Measurements from ENCODE around the gene SKIC2. TPM values are rescaled to one million over a fixed set of nuclear protein-coding genes. Genes with fewer than 3 reads are reported as not detected.

SKIC2 gene
- total RNA-seq (ENCODE audit: low replicate concordance): 48.6 and 68.8 TPM in 2 replicates

DNA sequence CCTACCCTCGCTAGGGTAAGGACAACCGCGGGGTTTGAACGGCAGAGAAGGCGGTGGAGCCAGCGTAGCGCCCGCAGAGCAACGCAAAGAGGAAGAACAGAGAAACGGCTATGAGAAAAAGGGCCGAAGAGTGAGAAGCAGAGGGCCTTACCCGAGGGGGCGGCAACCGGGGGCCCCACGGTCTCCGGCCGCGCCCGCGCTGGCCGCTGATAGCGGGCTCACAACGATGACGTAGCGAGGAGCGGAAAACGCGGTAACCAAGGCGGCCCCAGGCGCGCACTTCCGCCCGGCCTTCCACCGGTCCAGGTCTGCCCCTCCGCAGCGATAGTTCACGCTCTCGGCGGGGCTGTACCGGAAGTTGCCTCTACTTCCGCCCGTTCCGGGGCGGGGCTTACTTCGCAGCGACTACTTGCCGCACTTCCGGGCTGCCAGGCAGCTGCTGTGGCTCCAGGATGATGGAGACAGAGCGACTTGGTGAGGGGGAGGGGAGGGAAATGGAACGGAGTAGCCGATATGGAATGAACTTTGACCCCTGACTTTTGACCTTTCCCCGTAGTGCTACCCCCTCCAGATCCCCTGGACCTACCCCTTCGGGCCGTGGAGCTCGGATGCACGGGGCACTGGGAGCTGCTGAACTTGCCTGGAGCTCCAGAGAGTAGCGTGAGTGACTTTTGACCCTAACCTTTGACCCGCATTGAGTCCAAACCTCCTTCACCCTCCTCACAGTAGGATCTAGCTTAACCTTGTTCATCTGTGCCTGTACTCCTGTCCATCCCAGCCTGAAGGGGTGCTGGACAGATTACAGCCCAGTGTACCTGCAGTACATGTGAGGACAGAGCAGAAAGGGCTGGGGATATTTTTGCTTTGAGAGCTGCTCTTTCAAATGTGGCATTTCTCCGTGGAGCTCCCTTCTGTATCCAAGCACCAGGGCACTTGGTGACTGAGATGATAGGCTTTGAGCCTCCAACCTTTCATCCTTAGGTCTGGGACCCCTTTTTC, at the start of gene SKIC2, which contains the start of gene NELFE:
Gene SKIC2, plus strand, starts transcription at position 435 of the 999 bp plus-strand sequence. Its CDS starts 18 bp downstream, at position 453.
Gene NELFE, minus strand, starts transcription at position 231 of the 999 bp plus-strand sequence. CDS start 525 bp downstream, outside the sequence.

DNA sequence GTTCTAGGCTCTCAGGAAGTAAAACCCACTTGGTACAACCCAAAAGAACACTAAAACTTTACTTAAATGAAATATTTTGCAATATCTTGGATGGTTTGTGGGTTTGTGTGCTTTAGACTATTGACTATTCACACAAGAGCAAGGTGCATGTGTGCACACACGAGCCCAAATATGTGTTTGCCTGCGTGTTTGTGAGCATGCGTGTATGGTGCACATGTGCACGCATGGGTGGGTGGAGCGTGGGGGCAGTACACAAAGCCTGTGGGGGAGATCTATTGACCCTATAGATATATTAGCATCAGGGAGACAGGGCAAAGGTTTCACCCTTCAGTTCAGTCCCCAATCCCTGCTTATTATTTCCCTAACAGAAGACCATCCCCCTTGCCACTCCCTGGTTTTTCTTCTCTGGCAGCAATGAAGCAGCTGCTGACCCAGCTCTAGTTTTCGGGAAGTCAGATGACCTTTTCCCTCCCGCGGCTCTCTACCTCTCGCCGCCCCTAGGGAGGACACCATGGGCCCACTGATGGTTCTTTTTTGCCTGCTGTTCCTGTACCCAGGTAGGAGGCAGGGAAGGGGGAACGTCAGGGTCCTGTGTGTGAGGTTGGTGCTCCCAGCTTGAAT, 31.6 kb upstream of the SKIC2 start, which contains the start of gene C2:
Gene C2, plus strand, starts transcription at position 476 of the 621 bp plus-strand sequence. Its CDS starts 36 bp downstream, at position 512.

DNA sequence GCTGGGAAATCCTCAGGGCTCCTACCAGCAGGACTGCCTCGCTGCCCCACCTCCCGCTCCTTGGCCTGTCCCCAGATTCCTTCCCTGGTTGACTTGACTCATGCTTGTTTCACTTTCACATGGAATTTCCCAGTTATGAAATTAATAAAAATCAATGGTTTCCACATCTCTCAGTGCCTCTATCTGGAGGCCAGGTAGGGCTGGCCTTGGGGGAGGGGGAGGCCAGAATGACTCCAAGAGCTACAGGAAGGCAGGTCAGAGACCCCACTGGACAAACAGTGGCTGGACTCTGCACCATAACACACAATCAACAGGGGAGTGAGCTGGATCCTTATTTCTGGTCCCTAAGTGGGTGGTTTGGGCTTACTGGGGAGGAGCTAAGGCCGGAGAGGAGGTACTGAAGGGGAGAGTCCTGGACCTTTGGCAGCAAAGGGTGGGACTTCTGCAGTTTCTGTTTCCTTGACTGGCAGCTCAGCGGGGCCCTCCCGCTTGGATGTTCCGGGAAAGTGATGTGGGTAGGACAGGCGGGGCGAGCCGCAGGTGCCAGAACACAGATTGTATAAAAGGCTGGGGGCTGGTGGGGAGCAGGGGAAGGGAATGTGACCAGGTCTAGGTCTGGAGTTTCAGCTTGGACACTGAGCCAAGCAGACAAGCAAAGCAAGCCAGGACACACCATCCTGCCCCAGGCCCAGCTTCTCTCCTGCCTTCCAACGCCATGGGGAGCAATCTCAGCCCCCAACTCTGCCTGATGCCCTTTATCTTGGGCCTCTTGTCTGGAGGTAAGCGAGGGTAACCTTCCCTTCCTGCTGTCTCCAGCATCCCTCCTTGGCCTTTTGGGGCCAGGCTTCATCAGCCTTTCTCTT, 13.2 kb upstream of the SKIC2 start, which contains the start of gene CFB:
Gene CFB, plus strand, starts transcription at position 589 of the 863 bp plus-strand sequence. Its CDS starts 127 bp downstream, at position 716.

DNA sequence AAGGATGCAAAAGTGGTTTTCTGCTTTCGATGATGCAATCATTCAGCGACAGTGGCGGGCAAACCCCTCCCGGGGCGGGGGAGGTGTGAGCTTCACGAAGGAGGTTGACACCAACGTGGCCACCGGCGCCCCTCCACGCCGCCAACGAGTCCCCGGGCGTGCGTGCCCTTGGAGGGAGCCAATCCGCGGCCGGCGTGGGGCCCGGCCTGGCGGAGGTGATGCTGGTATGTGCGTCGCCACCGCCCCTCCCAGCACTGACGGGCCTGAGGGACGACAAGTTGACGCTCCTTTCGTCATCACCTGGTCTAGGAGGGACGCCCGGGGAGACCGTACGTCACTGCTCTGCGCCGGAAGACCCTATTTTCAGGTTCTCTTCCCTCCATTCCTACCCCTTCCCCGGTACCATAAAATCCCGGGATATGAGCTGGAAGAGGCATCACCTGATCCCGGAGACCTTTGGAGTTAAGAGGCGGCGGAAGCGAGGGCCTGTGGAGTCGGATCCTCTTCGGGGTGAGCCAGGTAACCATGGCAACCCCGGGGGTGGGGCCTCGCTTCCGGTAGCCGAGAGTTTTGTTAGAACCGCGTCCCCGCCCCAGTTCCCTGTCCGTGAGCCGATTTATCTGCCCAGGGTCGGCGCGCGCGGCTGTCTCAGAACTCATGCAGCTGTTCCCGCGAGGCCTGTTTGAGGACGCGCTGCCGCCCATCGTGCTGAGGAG, 13.2 kb downstream of the SKIC2 start, which contains the start of gene DXO:
Gene DXO, minus strand, starts transcription at position 146 of the 716 bp plus-strand sequence. CDS start 463 bp downstream, outside the sequence.

DNA sequence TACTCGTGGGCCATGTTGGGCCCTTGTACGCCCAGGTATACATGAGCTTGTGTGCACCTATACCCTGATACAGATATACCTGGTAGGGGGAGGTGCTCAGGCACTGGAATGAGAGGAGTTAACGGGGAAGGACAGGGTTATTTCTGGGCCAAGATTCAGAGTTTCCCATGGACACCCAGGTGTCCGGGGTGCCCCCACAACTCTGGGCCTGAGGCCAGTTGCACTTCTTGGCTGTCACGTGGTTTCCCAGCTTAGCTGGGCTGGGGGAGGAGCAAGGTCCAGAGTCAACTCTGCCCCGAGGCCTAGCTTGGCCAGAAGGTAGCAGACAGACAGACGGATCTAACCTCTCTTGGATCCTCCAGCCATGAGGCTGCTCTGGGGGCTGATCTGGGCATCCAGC, 22.8 kb downstream of the SKIC2 start, which contains the start of gene C4A:
Gene C4A, plus strand, starts transcription at position 314 of the 400 bp plus-strand sequence. Its CDS starts 51 bp downstream, at position 365.

DNA sequence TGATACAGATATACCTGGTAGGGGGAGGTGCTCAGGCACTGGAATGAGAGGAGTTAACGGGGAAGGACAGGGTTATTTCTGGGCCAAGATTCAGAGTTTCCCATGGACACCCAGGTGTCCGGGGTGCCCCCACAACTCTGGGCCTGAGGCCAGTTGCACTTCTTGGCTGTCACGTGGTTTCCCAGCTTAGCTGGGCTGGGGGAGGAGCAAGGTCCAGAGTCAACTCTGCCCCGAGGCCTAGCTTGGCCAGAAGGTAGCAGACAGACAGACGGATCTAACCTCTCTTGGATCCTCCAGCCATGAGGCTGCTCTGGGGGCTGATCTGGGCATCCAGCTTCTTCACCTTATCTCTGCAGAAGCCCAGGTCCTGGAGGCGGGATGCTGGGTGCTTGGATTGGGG, 55.6 kb downstream of the SKIC2 start, which contains the start of gene C4B:
Gene C4B, plus strand, starts transcription at position 249 of the 400 bp plus-strand sequence. Its CDS starts 51 bp downstream, at position 300.

Other genes with a start within 250 kb of the SKIC2 start
- gene LY6G6D, start 243.8 kb upstream of the SKIC2 start, total RNA-seq (ENCODE audit: low replicate concordance): not detected in 2 replicates
- not detected in 2 replicates for gene LY6G6C, start 237.4 kb upstream of the SKIC2 start, total RNA-seq (ENCODE audit: low replicate concordance)
- not detected in 2 replicates for gene MPIG6B, start 235.8 kb upstream of the SKIC2 start, total RNA-seq (ENCODE audit: low replicate concordance)
- gene DDAH2, start 229.9 kb upstream of the SKIC2 start, total RNA-seq (ENCODE audit: low replicate concordance): 108 and 116 TPM in 2 replicates
- 395 and 679 TPM in 2 replicates for gene CLIC1, start 222.6 kb upstream of the SKIC2 start, total RNA-seq (ENCODE audit: low replicate concordance)
- 2.5 and 4.0 TPM in 2 replicates for gene MSH5, start 219.2 kb upstream of the SKIC2 start, total RNA-seq (ENCODE audit: low replicate concordance)
- 0.53 and 0.70 TPM in 2 replicates for gene SAPCD1, start 196.5 kb upstream of the SKIC2 start, total RNA-seq (ENCODE audit: low replicate concordance)
- gene VWA7, start 181.8 kb upstream of the SKIC2 start, total RNA-seq (ENCODE audit: low replicate concordance): 0.15 and 0.23 TPM in 2 replicates
- 37.9 and 59.7 TPM in 2 replicates for gene VARS1, start 163.4 kb upstream of the SKIC2 start, total RNA-seq (ENCODE audit: low replicate concordance)
- 24.6 and 27.8 TPM in 2 replicates for gene LSM2, start 152.2 kb upstream of the SKIC2 start, total RNA-seq (ENCODE audit: low replicate concordance)
- gene HSPA1L, start 143.9 kb upstream of the SKIC2 start, total RNA-seq (ENCODE audit: low replicate concordance): 0.98 and 4.1 TPM in 2 replicates
- 47.1 and 396 TPM in 2 replicates for gene HSPA1A, start 143.6 kb upstream of the SKIC2 start, total RNA-seq (ENCODE audit: low replicate concordance)
- gene HSPA1B, start 131.4 kb upstream of the SKIC2 start, total RNA-seq (ENCODE audit: low replicate concordance): 66.7 and 494 TPM in 2 replicates
- 54.9 and 72.8 TPM in 2 replicates for gene NEU1, start 96.4 kb upstream of the SKIC2 start, total RNA-seq (ENCODE audit: low replicate concordance)
- gene SLC44A4, start 80.2 kb upstream of the SKIC2 start, total RNA-seq (ENCODE audit: low replicate concordance): not detected in 2 replicates
- gene EHMT2, start 61.5 kb upstream of the SKIC2 start, total RNA-seq (ENCODE audit: low replicate concordance): 41.5 and 175 TPM in 2 replicates
- 6.2 and 12.4 TPM in 2 replicates for gene ZBTB12, start 57.1 kb upstream of the SKIC2 start, total RNA-seq (ENCODE audit: low replicate concordance)
- gene C2, start 31.5 kb upstream of the SKIC2 start, total RNA-seq (ENCODE audit: low replicate concordance): 0.90 and 26.7 TPM in 2 replicates
- 15.0 and 108 TPM in 2 replicates for gene CFB, start 13.1 kb upstream of the SKIC2 start, total RNA-seq (ENCODE audit: low replicate concordance)
- gene NELFE, start 204 bp upstream of the SKIC2 start, total RNA-seq (ENCODE audit: low replicate concordance): 77.8 and 109 TPM in 2 replicates
- 6.9 and 12.9 TPM in 2 replicates for gene DXO, start 13.0 kb downstream of the SKIC2 start, total RNA-seq (ENCODE audit: low replicate concordance)
- 3.7 and 23.1 TPM in 2 replicates for gene C4A, start 22.9 kb downstream of the SKIC2 start, total RNA-seq (ENCODE audit: low replicate concordance)
- gene C4B, start 55.6 kb downstream of the SKIC2 start, total RNA-seq (ENCODE audit: low replicate concordance): 3.2 and 24.0 TPM in 2 replicates
- 0.08 TPM in 1 of 2 replicates, not detected in the other for gene CYP21A2, start 79.2 kb downstream of the SKIC2 start, total RNA-seq (ENCODE audit: low replicate concordance)
- gene TNXB, start 150.2 kb downstream of the SKIC2 start, total RNA-seq (ENCODE audit: low replicate concordance): 1.1 and 55.9 TPM in 2 replicates
- 8.6 and 11.2 TPM in 2 replicates for gene ATF6B, start 169.1 kb downstream of the SKIC2 start, total RNA-seq (ENCODE audit: low replicate concordance)
- 5.1 TPM in 2 replicates for gene FKBPL, start 171.1 kb downstream of the SKIC2 start, total RNA-seq (ENCODE audit: low replicate concordance)
- 0.08 and 0.12 TPM in 2 replicates for gene PRRT1, start 192.8 kb downstream of the SKIC2 start, total RNA-seq (ENCODE audit: low replicate concordance)
- 16.5 and 38.4 TPM in 2 replicates for gene PPT2, start 195.0 kb downstream of the SKIC2 start, total RNA-seq (ENCODE audit: low replicate concordance)
- 0.75 and 3.5 TPM in 2 replicates for gene EGFL8, start 205.4 kb downstream of the SKIC2 start, total RNA-seq (ENCODE audit: low replicate concordance)
- gene AGPAT1, start 216.9 kb downstream of the SKIC2 start, total RNA-seq (ENCODE audit: low replicate concordance): 16.8 and 18.8 TPM in 2 replicates
- 29.3 and 31.0 TPM in 2 replicates for gene RNF5, start 219.2 kb downstream of the SKIC2 start, total RNA-seq (ENCODE audit: low replicate concordance)
- gene AGER, start 225.1 kb downstream of the SKIC2 start, total RNA-seq (ENCODE audit: low replicate concordance): 0.15 TPM in 1 of 2 replicates, not detected in the other
- 19.5 and 24.7 TPM in 2 replicates for gene PBX2, start 231.0 kb downstream of the SKIC2 start, total RNA-seq (ENCODE audit: low replicate concordance)
- 0.35 and 1.4 TPM in 2 replicates for gene GPSM3, start 233.5 kb downstream of the SKIC2 start, total RNA-seq (ENCODE audit: low replicate concordance)